ENCODE results near the gene TMTC1.

DNA sequence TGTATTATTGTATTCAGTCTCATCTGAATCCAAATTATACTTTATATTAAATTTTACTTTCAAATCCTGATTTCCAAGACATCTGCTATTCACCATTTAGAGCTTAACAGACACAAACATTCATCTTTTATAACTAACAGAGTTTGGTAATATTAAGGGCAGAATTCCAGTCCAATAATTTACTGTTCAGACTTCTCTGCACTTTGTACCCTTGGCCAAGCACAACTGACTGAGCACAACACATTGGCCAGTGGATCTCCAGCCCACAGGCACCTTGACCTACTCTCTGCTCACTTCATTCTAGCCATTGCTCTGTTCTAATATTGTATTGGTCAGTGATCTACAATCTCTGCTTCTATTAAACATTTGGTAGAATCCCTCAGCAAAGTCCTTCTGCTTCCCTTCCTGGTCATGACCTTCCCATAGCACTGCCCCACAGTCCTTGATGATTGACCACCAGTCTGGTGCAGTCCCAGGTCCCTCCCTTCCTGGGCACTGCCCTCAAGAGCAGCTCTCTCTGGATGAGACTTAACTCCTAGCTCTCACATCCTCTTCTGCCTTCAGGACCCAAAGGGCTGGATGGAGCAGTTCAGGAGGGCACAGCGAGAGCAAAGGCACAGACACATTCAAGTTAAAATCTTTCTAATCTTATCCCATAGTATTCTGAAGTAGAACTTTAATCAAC lies 188.5 kb downstream of the TMTC1 start:
- TF ChIP-seq TAF1 (IDR thresholded peaks at IDR 0.05; ENCODE audit: low read depth) (no peak), MAX (IDR thresholded peaks at IDR 0.05) (no peak), TEAD4 (IDR thresholded peaks at IDR 0.05) (no peak), RAD21 (IDR thresholded peaks at IDR 0.05; ENCODE audit: low read depth) (no peak), CREB1 (IDR thresholded peaks at IDR 0.05; ENCODE audit: low read depth) (no peak), REST (IDR thresholded peaks at IDR 0.05; ENCODE audit: low read depth) (no peak)
